HepG2 (cell line): ENCODE data around the gene MIA3. TPM values are rescaled to one million over a fixed set of nuclear protein-coding genes. Genes with fewer than 3 reads are reported as not detected.

ENCODE experiments used
- ATAC-seq: fragments of 200-7000 bp; cut with Tn5 transposase; 3 replicates; pipeline ENCODE4 v1.9.1; 2020; ENCODE audit warnings: mild to moderate bottlenecking, moderate library complexity
- BruUV-seq: library from RNA; stranded (reverse); fragments of 400-500 nt; replicated peaks from 2 replicates; lab custom pipeline; 2021; lab: Mats Ljungman, UMichigan
- CTCF ChIA-PET: fragments of 300-600 bp; formaldehyde crosslinking; extraction: SDS; loops from one replicate; lab custom pipeline; 2021; ENCODE audit warnings: low total read pairs, inconsistent platforms, low intra/inter-chr PET ratio; lab: Yijun Ruan, JAX
- POLR2A ChIA-PET: fragments of 350-600 bp; sonication (Branson Sonifier 250); formaldehyde crosslinking; loops from one replicate; lab custom pipeline; 2020; ENCODE audit warnings: antibody characterized with exemption, inconsistent platforms; lab: Yijun Ruan, JAX
- DNase-seq: peaks from one replicate; pipeline ENCODE4 v3.0.0-alpha.2; 2015; ENCODE audit warnings: low spot score
- FAIRE-seq: peaks from 3 replicates; lab custom pipeline; 2011; peaks lifted over from hg19 to GRCh38; lab: Jason Lieb, UNC
- H2AFZ ChIP-seq: one replicate; pipeline ENCODE4 v1.6.1; 2011; ENCODE audit warnings: low read length, inconsistent platforms
- H3K27ac ChIP-seq: fragments of 300-600 bp; 3 replicates; pipeline ENCODE4 v1.8.0; 2011; ENCODE audit warnings: mixed run types, mild to moderate bottlenecking, mixed read lengths, low read length, inconsistent platforms; ENCODE audit not compliant: insufficient read depth; ENCODE audit errors: extremely low read length
- H3K27me3 ChIP-seq, 2 experiments: fragments of 200-600 bp in 1 of 2; 2 replicates in 1 of 2; 3 replicates in 1 of 2; pipeline versions ENCODE4 v1.6.0 to v1.8.0; 2011; ENCODE audit warnings: low read length in 2 of 2, mild to moderate bottlenecking in 2 of 2, moderate library complexity in 2 of 2, inconsistent platforms in 1 of 2; ENCODE audit not compliant: insufficient read depth in 2 of 2, control insufficient read depth in 1 of 2
- H3K36me3 ChIP-seq, 2 experiments: fragments of 200-600 bp in 1 of 2; replicated peaks in 1 of 2; 2 replicates in 1 of 2; 3 replicates in 1 of 2; pipeline versions ENCODE4 v1.5.1 to v1.8.0; 2011; ENCODE audit warnings: low read length in 2 of 2, inconsistent platforms in 1 of 2; ENCODE audit not compliant: insufficient read depth in 2 of 2, control insufficient read depth in 1 of 2
- H3K4me1 ChIP-seq: 2 replicates; pipeline ENCODE4 v1.5.1; 2012; ENCODE audit warnings: low read length, inconsistent platforms; ENCODE audit not compliant: insufficient read depth
- H3K4me2 ChIP-seq: 2 replicates; pipeline ENCODE4 v1.6.0; 2011; ENCODE audit warnings: low read depth, low read length, inconsistent platforms
- H3K4me3 ChIP-seq, 3 experiments: fragments of 200-600 bp in 1 of 3; sonication (generic), shearing (Covaris generic) in 1 of 3; replicated peaks in 1 of 3; 2 replicates each; pipeline ENCODE4 v1.5.1; 2011 to 2016; ENCODE audit warnings: low read length in 3 of 3, inconsistent platforms in 2 of 3, low read depth in 2 of 3, mild to moderate bottlenecking in 2 of 3, control low read depth in 1 of 3, mixed read lengths in 1 of 3; ENCODE audit not compliant: insufficient read depth in 1 of 3
- H3K79me2 ChIP-seq: one replicate; pipeline ENCODE4 v1.6.1; 2011; ENCODE audit warnings: low read length, inconsistent platforms; ENCODE audit not compliant: insufficient read depth
- H3K9ac ChIP-seq: 2 replicates; pipeline ENCODE4 v1.6.0; 2011; ENCODE audit warnings: mild to moderate bottlenecking, low read depth, low read length, inconsistent platforms; ENCODE audit not compliant: insufficient read depth
- H3K9me3 ChIP-seq: 2 replicates; pipeline ENCODE4 v1.5.1; 2012; ENCODE audit warnings: mild to moderate bottlenecking, low read length
- H4K20me1 ChIP-seq: 2 replicates; pipeline ENCODE4 v1.6.0; 2011; ENCODE audit warnings: inconsistent platforms, mild to moderate bottlenecking, low read length, moderate library complexity; ENCODE audit not compliant: insufficient read depth
- SRSF4 ChIP-seq: fragments of 200-400 bp; formaldehyde crosslinking; IDR thresholded peaks from one replicate; pipeline ENCODE4 v1.6.1; 2018; ENCODE audit warnings: mild to moderate bottlenecking, low read depth, low read length, moderate library complexity; ENCODE audit not compliant: poor library complexity, severe bottlenecking
- ZNF724P ChIP-seq: sonication (generic); formaldehyde crosslinking; IDR thresholded peaks from 2 replicates; pipeline ENCODE4 v1.8.0; 2022; ENCODE audit warnings: missing genetic modification reagents, borderline replicate concordance
- WGBS: methylation state at CpG from one replicate; pipeline ENCODE4 v1.1.6; 2017; ENCODE audit warnings: low lambda C conversion rate; 5-methylcytosine and 5-hydroxymethylcytosine counted together
- in situ Hi-C: cut with HindIII; loops from 2 replicates; pipeline ENCODE4 v1.10.0; 2017; ENCODE audit warnings: low pct_unique_long_range_greater_than_20kb; ENCODE audit not compliant: extremely low pct_ligation_motif_present
- intact Hi-C: fragments of 100-400 bp; cut with micrococcal nuclease; formaldehyde crosslinking; loops from one replicate; pipeline ENCODE4 v1.10.0; 2022; ENCODE audit not compliant: unreplicated experiment
- polyA plus RNA-seq, 8 experiments: library from polyadenylated mRNA; depleted of rRNA in 3 of 8; stranded (reverse) in 7 of 8; unstranded in 1 of 8; fragments of >200 nt; fragmentation: Illumina TruSeq in 4 of 8; extraction: Trizol in 4 of 8; gene quantifications; 2 replicates each; pipeline versions ENCODE4 v1.2.1 to v1.2.3, GENCODE V29; 2011 to 2016; ENCODE audit warnings: low read depth in 4 of 8, missing spikeins in 1 of 8, mixed read lengths in 1 of 8; ENCODE audit not compliant: insufficient read depth in 1 of 8
- total RNA-seq, 5 experiments: library from RNA; depleted of rRNA; stranded (reverse); fragments of >200 nt; fragmentation: Illumina TruSeq; extraction: Trizol; gene quantifications; 2 replicates each; pipeline ENCODE4 v1.2.3, GENCODE V29; 2016; ENCODE audit warnings: low read depth in 1 of 5

Gene MIA3
- total and polyA plus RNA-seq, 2 of the 13 experiments (the other 11 are each of a cell fraction or from before 2014, with no cell fraction given), result 45.6 to 48.7 TPM

DNA sequence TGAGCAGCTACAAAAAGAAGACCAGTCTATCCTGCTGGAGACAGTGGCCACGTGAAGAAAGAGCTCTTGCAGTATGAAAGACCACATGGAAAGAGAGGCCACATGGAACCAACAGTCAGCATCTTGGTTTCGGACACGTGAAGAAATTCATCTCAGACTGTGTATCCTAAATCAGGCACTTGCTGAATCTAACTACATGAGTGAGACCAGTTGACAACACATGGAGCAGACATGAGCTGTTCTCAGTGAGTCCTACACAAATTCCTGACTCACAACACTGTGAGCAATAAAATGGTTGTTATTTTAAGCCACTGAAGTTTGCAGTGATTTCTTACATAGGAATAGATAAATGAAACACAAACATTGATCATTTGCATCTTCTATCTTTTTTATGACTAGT is 25.7 kb upstream of the MIA3 start:
- H3K79me2 ChIP-seq, result peaks cover 16% of the 10 kb centered on the region
- no peak overlapping the region for H3K4me3 ChIP-seq
- CTCF ChIA-PET, result no interaction called here
- H2AFZ ChIP-seq, result no peak overlapping the region
- ATAC-seq (no peak), FAIRE-seq (no peak), DNase-seq (no peak)
- POLR2A ChIA-PET, result no interaction called here
- in situ Hi-C loops, result no loop called here
- H3K4me1 ChIP-seq, result peaks cover 24% of the 10 kb centered on the region
- H3K9ac ChIP-seq, result no peak overlapping the region
- H3K9me3 ChIP-seq, result peaks cover 13% of the 10 kb centered on the region
- 68% methylated on average over 3 of the region's 3 CpGs for WGBS
- H3K27me3 ChIP-seq, result no peaks in the 10 kb centered on the region; a peak in 1 of 5 replicates
- BruUV-seq, result no TSS peak
- no peak for TF ChIP-seq ZNF724P (CRISPR knock-in tag)
- 0 out of 5 replicates have a peak, but pooled peaks cover 0 to 5% of the 10 kb centered on the region in 2 experiments for H3K36me3 ChIP-seq
- no peak overlapping the region for H3K4me2 ChIP-seq
- intact Hi-C loops, result no loop called here
- no peak overlapping the region for H3K27ac ChIP-seq
- H4K20me1 ChIP-seq, result no peaks in the 10 kb centered on the region

DNA sequence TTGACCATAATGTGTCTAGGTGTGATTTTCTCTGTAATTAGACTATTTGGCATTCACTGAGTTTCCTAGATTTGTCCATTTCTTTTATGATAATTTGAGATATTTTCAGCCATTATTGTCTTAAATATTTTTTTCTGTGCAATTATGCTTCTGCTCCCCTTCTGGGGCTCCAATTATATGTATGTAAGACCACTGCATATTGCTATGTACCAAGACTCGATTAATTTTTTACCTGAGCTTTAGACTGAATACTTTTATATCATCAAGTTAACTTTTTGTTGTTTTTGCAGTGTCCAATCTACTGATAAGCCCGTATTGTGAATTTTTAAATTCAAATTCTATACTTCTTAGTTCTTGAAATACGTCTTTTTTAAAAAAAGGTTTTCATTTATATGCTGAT is 23.1 kb upstream of the MIA3 start:
- H4K20me1 ChIP-seq, result no peaks in the 10 kb centered on the region
- H3K27me3 ChIP-seq, result no peaks in the 10 kb centered on the region; a peak in 1 of 5 replicates
- TF ChIP-seq SRSF4, result no peak
- no peak overlapping the region for H2AFZ ChIP-seq
- no peak for FAIRE-seq
- 39% methylated on average over 3 of the region's 3 CpGs for WGBS
- H3K36me3 ChIP-seq, result no peaks in the 10 kb centered on the region
- no peaks in the 10 kb centered on the region for H3K79me2 ChIP-seq
- ChIA-PET POLR2A (no interaction called here), CTCF (no interaction called here)
- H3K9me3 ChIP-seq, result peaks cover 13% of the 10 kb centered on the region
- H3K4me3 ChIP-seq, result no peak overlapping the region
- in situ Hi-C loops, result no loop called here
- H3K4me2 ChIP-seq, result no peak overlapping the region
- H3K27ac ChIP-seq, result no peak overlapping the region
- H3K9ac ChIP-seq, result no peak overlapping the region
- intact Hi-C loops, result no loop called here
- peaks cover 10% of the 10 kb centered on the region for H3K4me1 ChIP-seq
- no peak for ATAC-seq
- BruUV-seq, result no TSS peak
- DNase-seq, result no peak
